SK-N-SH (cell line): ENCODE measurements around the gene CA9. TPM values are rescaled to one million over a fixed set of nuclear protein-coding genes. Genes with fewer than 3 reads are reported as not detected.

ENCODE experiments used
- CTCF ChIA-PET: fragments of 300-600, 350-600 bp; formaldehyde crosslinking; extraction: SDS; loops from one replicate; lab custom pipeline; 2021; lab: Yijun Ruan, JAX
- POLR2A ChIA-PET: fragments of 350-600 bp; sonication (Branson Sonifier 250); formaldehyde crosslinking; extraction: SDS; loops from one replicate; lab custom pipeline; 2020; ENCODE audit warnings: antibody characterized with exemption, inconsistent platforms; lab: Yijun Ruan, JAX
- DNase-seq: peaks from one replicate; pipeline ENCODE4 v3.0.0; 2012
- H2AFZ ChIP-seq: fragments of 200-600 bp; sonication (generic); 2 replicates; pipeline ENCODE4 v1.8.1; 2016; ENCODE audit warnings: antibody characterized with exemption, mild to moderate bottlenecking, low read depth
- H3F3A ChIP-seq: fragments of 200-600 bp; sonication (generic); replicated peaks from 2 replicates; pipeline ENCODE3; 2016; ENCODE audit warnings: antibody characterized with exemption, mild to moderate bottlenecking; ENCODE audit not compliant: insufficient read depth
- H3K27ac ChIP-seq, 2 experiments: fragments of 200-500 bp in 1 of 2; fragments of 200-600 bp in 1 of 2; sonication (Bioruptor generic) in 1 of 2; sonication (generic), shearing (Covaris generic) in 1 of 2; 2 replicates each; pipeline versions ENCODE4 v1.5.1 to v1.6.1; 2014 to 2016; ENCODE audit warnings: low read depth in 2 of 2, inconsistent platforms in 1 of 2, low read length in 1 of 2, mild to moderate bottlenecking in 1 of 2, mixed read lengths in 1 of 2
- H3K27me3 ChIP-seq: fragments of 200-600 bp; sonication (generic), shearing (Covaris generic); 2 replicates; pipeline ENCODE4 v1.6.1; 2016; ENCODE audit warnings: mixed run types; ENCODE audit not compliant: insufficient read depth
- H3K36me3 ChIP-seq, 2 experiments: fragments of 200-500 bp in 1 of 2; fragments of 200-600 bp in 1 of 2; sonication (Bioruptor generic) in 1 of 2; sonication (generic) in 1 of 2; replicated peaks in 1 of 2; 2 replicates each; pipeline versions ENCODE3 to v1.5.1; 2014 to 2016; ENCODE audit warnings: low read length in 1 of 2, mild to moderate bottlenecking in 1 of 2; ENCODE audit not compliant: insufficient read depth in 2 of 2, control insufficient read depth in 1 of 2
- H3K4me1 ChIP-seq, 2 experiments: fragments of 200-500 bp in 1 of 2; fragments of 200-600 bp in 1 of 2; sonication (Bioruptor generic) in 1 of 2; sonication (generic), shearing (Covaris generic) in 1 of 2; 2 replicates each; pipeline versions ENCODE4 v1.5.1 to v1.6.1; 2014 to 2016; ENCODE audit warnings: low read depth in 1 of 2, low read length in 1 of 2, mixed run types in 1 of 2; ENCODE audit not compliant: insufficient read depth in 2 of 2, control insufficient read depth in 1 of 2
- H3K4me2 ChIP-seq: fragments of 200-600 bp; sonication (generic), shearing (Covaris generic); 2 replicates; pipeline ENCODE4 v1.6.1; 2017; ENCODE audit warnings: mixed run types
- H3K4me3 ChIP-seq, 2 experiments: fragments of 200-500 bp in 1 of 2; fragments of 200-600 bp in 1 of 2; sonication (Bioruptor generic) in 1 of 2; sonication (generic), shearing (Covaris generic) in 1 of 2; 2 replicates each; pipeline versions ENCODE4 v1.5.1 to v1.8.1; 2014 to 2016; ENCODE audit warnings: low read depth in 2 of 2, inconsistent platforms in 1 of 2, low read length in 1 of 2, mild to moderate bottlenecking in 1 of 2, mixed read lengths in 1 of 2, moderate library complexity in 1 of 2
- H3K79me2 ChIP-seq: fragments of 200-600 bp; sonication (generic); 2 replicates; pipeline ENCODE4 v1.8.1; 2017; ENCODE audit warnings: mild to moderate bottlenecking; ENCODE audit not compliant: insufficient read depth
- H3K9ac ChIP-seq: fragments of 200-600 bp; sonication (generic); 2 replicates; pipeline ENCODE4 v1.6.1; 2017; ENCODE audit warnings: mixed run types
- H3K9me2 ChIP-seq: fragments of 200-600 bp; sonication (generic); 2 replicates; pipeline ENCODE4 v1.6.1; 2017; ENCODE audit warnings: mixed run types
- H3K9me3 ChIP-seq: fragments of 200-600 bp; sonication (generic); 2 replicates; pipeline ENCODE4 v1.6.1; 2017; ENCODE audit warnings: mixed run types, mild to moderate bottlenecking, moderate library complexity
- H4K20me1 ChIP-seq: fragments of 200-600 bp; sonication (generic); 2 replicates; pipeline ENCODE4 v1.6.1; 2017; ENCODE audit warnings: mild to moderate bottlenecking, mixed run types; ENCODE audit not compliant: insufficient read depth
- CHD2 ChIP-seq: fragments of 150-350 bp; IDR thresholded peaks from 2 replicates; pipeline ENCODE4 v1.6.1; 2018; ENCODE audit warnings: low read length; ENCODE audit not compliant: partially characterized antibody
- CTCF ChIP-seq: fragments of 200-600 bp; sonication (generic); IDR thresholded peaks from 2 replicates; pipeline ENCODE4 v1.6.1; 2017; ENCODE audit warnings: antibody characterized with exemption, mild to moderate bottlenecking, moderate library complexity
- ELF1 ChIP-seq: IDR thresholded peaks from 2 replicates; pipeline ENCODE4 v1.4.0; 2012
- FOSL2 ChIP-seq: IDR thresholded peaks from 2 replicates; pipeline ENCODE4 v1.4.0; 2012; ENCODE audit warnings: low read depth, mild to moderate bottlenecking, moderate library complexity, borderline replicate concordance
- FOXM1 ChIP-seq: IDR thresholded peaks from 2 replicates; pipeline ENCODE4 v1.4.0; 2012; ENCODE audit warnings: low read depth, mild to moderate bottlenecking
- GABPA ChIP-seq: IDR thresholded peaks from 2 replicates; pipeline ENCODE4 v1.4.0; 2012; ENCODE audit warnings: low read depth, mild to moderate bottlenecking
- GATA2 ChIP-seq: sonication (generic); formaldehyde crosslinking; IDR thresholded peaks from 2 replicates; pipeline ENCODE4 v1.5.0; 2020; ENCODE audit warnings: mild to moderate bottlenecking, missing genetic modification reagents
- MAX ChIP-seq: IDR thresholded peaks from 2 replicates; pipeline ENCODE4 v1.4.0; 2012; ENCODE audit warnings: low read depth
- NFIC ChIP-seq: IDR thresholded peaks from 2 replicates; pipeline ENCODE4 v1.4.0; 2012; ENCODE audit warnings: borderline replicate concordance
- NRF1 ChIP-seq: IDR thresholded peaks from 2 replicates; pipeline ENCODE4 v1.6.1; 2012; ENCODE audit warnings: low read depth, mild to moderate bottlenecking, low read length
- POLR2AphosphoS5 ChIP-seq: IDR thresholded peaks from 2 replicates; pipeline ENCODE4 v1.6.1; 2012; ENCODE audit warnings: low read depth, low read length
- RCOR1 ChIP-seq: fragments of 150-350 bp; IDR thresholded peaks from 2 replicates; pipeline ENCODE4 v1.6.1; 2017; ENCODE audit warnings: antibody characterized with exemption, low read length
- RFX5 ChIP-seq: IDR thresholded peaks from 2 replicates; pipeline ENCODE4 v1.6.1; 2012; ENCODE audit warnings: mild to moderate bottlenecking, improper control_type of control experiment, low read length
- SIN3A ChIP-seq: IDR thresholded peaks from 2 replicates; pipeline ENCODE4 v1.6.1; 2012; ENCODE audit warnings: low read depth, mild to moderate bottlenecking, low read length, moderate library complexity, borderline replicate concordance
- TAF1 ChIP-seq: IDR thresholded peaks from 2 replicates; pipeline ENCODE4 v1.6.1; 2012; ENCODE audit warnings: low read depth, mild to moderate bottlenecking, low read length, moderate library complexity, borderline replicate concordance
- TCF12 ChIP-seq: IDR thresholded peaks from 2 replicates; pipeline ENCODE4 v1.4.0; 2012
- YY1 ChIP-seq: IDR thresholded peaks from 2 replicates; pipeline ENCODE4 v1.4.0; 2012; ENCODE audit warnings: low read depth, mild to moderate bottlenecking
- WGBS: methylation state at CpG from one replicate; pipeline ENCODE4 v1.1.6; 2017; ENCODE audit warnings: low lambda C conversion rate; 5-methylcytosine and 5-hydroxymethylcytosine counted together
- polyA plus RNA-seq, 3 experiments: library from polyadenylated mRNA; depleted of rRNA; stranded (reverse); fragments of >200 nt; gene quantifications; 2 replicates each; pipeline ENCODE4 v1.2.3, GENCODE V29; 2012
- TF ChIP-seq, protein P1 (sequence below): IDR thresholded peaks from 2 replicates; pipeline ENCODE4 v1.4.0; 2012; ENCODE audit warnings: low read depth, borderline replicate concordance

The CA9 gene
- polyA plus RNA-seq, 1 of the 3 experiments (the other 2 are of a cell fraction), result 1.4 TPM

GRCh38 chr9:35665471-35665818 is 8.3 kb upstream of the CA9 start (continued):
- TF ChIP-seq TAF1 (no peak), TCF12 (no peak), SIN3A (no peak), RFX5 (no peak), ELF1 (no peak), CHD2 (no peak), CTCF (no peak; the same call in 1 of the 2 replicates)
- TF ChIP-seq, all 33 proteins: peak for 0

DNA sequence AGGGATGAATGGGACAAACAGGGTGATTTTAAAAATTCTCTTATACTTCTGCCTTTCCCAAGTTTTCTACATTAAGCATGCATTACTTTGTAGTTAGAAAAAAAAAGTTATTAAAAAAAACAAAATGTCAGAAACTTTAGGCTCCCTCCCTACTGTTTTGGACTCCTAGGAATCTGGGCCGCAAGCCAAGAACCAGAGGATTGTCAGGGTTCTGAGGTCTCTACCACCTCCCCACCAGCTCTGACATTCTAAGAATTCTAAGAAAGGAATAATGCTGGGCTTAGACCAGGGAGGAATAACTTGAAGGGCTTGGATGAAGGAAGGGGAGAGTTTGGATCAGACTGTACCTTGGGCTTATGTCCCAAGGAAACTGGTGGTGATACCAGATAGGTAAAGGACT is 7.7 kb upstream of the CA9 start:
- Histone ChIP-seq H3K4me3 (no peak overlapping the region), H3K36me3 (peaks cover 0 to 5% of the 10 kb centered on the region in 2 experiments), H3K9ac (no peak overlapping the region), H3K27ac (no peak overlapping the region; a peak in 1 of 4 replicates), H3K4me2 (no peak overlapping the region)
- WGBS, result 94% methylated on average over 1 of the region's 1 CpG
- POLR2A ChIA-PET, result interaction anchor here (2.8 kb wide), 1 partner anchor 10 kb away, joined by 11 read pairs; no protein-coding TSS in a partner anchor
- peak; percentile 32; the same call in 1 of the 2 replicates for TF ChIP-seq NFIC
- no peak for TF ChIP-seq MAX
- TF ChIP-seq, all 33 proteins: peak for 1
- Histone ChIP-seq H3K4me1 (peaks cover 0 to 12% of the 10 kb centered on the region in 2 experiments; a peak in 1 of 4 replicates), H3K9me3 (no peaks in the 10 kb centered on the region), H3K27me3 (no peaks in the 10 kb centered on the region), H2AFZ (no peak overlapping the region), H3K9me2 (no peaks in the 10 kb centered on the region), H4K20me1 (no peaks in the 10 kb centered on the region), H3F3A (peaks cover 26% of the 10 kb centered on the region), H3K79me2 (peaks cover 14% of the 10 kb centered on the region; the same call in 1 of the 2 replicates)
- DNase-seq, result no peak
- CTCF ChIA-PET, result interaction anchor here (0.5 to 3.4 kb wide), 11 partner anchors 8 to 81 kb away, joined by 3 to 30 read pairs (median 5); partner anchors contain the start of genes CA9, CCDC107, CREB3 and RMRP

GRCh38 chr9:35666549-35666948 is 7.2 kb upstream of the CA9 start:
- CTCF ChIA-PET, result interaction anchor here (1.2 to 3.4 kb wide), 3 partner anchors 9 to 34 kb away, joined by 3 to 30 read pairs (median 6); partner anchors contain the start of genes CCDC107 and RMRP
- Histone ChIP-seq H3K27me3 (no peaks in the 10 kb centered on the region), H3K27ac (no peak overlapping the region), H2AFZ (no peak overlapping the region), H4K20me1 (no peaks in the 10 kb centered on the region), H3K36me3 (peaks cover 0 to 5% of the 10 kb centered on the region in 2 experiments), H3K79me2 (peaks cover 14% of the 10 kb centered on the region; the same call in 1 of the 2 replicates), H3K9ac (no peak overlapping the region), H3K4me2 (no peak overlapping the region), H3K9me3 (no peaks in the 10 kb centered on the region), H3K4me1 (peaks cover 0 to 12% of the 10 kb centered on the region in 2 experiments; a peak in 1 of 4 replicates), H3F3A (peaks cover 23% of the 10 kb centered on the region), H3K9me2 (no peaks in the 10 kb centered on the region), H3K4me3 (no peak overlapping the region)
- POLR2A ChIA-PET, result no interaction called here
- DNase-seq, result no peak
- 95% methylated on average over 5 of the region's 5 CpGs for WGBS
- TF ChIP-seq GATA2 (no peak), FOSL2 (no peak), CTCF (no peak), POLR2AphosphoS5 (no peak), TCF12 (no peak), RCOR1 (no peak), FOXM1 (no peak), GABPA (no peak), YY1 (no peak), NRF1 (no peak), TAF1 (no peak), SIN3A (no peak), MAX (no peak)
- TF ChIP-seq, protein P1, sequence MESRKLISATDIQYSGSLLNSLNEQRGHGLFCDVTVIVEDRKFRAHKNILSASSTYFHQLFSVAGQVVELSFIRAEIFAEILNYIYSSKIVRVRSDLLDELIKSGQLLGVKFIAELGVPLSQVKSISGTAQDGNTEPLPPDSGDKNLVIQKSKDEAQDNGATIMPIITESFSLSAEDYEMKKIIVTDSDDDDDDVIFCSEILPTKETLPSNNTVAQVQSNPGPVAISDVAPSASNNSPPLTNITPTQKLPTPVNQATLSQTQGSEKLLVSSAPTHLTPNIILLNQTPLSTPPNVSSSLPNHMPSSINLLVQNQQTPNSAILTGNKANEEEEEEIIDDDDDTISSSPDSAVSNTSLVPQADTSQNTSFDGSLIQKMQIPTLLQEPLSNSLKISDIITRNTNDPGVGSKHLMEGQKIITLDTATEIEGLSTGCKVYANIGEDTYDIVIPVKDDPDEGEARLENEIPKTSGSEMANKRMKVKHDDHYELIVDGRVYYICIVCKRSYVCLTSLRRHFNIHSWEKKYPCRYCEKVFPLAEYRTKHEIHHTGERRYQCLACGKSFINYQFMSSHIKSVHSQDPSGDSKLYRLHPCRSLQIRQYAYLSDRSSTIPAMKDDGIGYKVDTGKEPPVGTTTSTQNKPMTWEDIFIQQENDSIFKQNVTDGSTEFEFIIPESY, result no peak
